Measurements from ENCODE around the gene HCN4.
A peak's percentile ranks its signal among the peaks of the same experiment; 100 is the strongest.

The HCN4 gene

GRCh38 chr15:73389971-73390544 is 21.3 kb upstream of the HCN4 start:
- Histone ChIP-seq H3K9ac (ENCODE audit: low read length) (no peak overlapping the region), H3K9me3 (ENCODE audit: control insufficient read depth, low read length) (no peaks in the 10 kb centered on the region)

GRCh38 chr15:73389539-73389938 is 20.8 kb upstream of the HCN4 start:
- DNase-seq (ENCODE audit: low read depth) = no peak
- H3K27me3 ChIP-seq (replicated peaks; ENCODE audit: control insufficient read depth, insufficient read depth, low read length) = peaks cover 15% of the 10 kb centered on the region
- no peak overlapping the region for H3K4me3 ChIP-seq (ENCODE audit: low read length)
- peaks cover 8% of the 10 kb centered on the region for H3K4me1 ChIP-seq (ENCODE audit: control insufficient read depth, insufficient read depth, low read length)
- no peaks in the 10 kb centered on the region for H3K36me3 ChIP-seq (ENCODE audit: control insufficient read depth, insufficient read depth, low read length, severe bottlenecking)
- no peaks in the 10 kb centered on the region for H3K9me3 ChIP-seq (ENCODE audit: control insufficient read depth, low read length)
- H3K9ac ChIP-seq (ENCODE audit: low read length) = no peak overlapping the region

More at GRCh38 chr15:73389971-73390544, 21.3 kb upstream of the HCN4 start:
- Histone ChIP-seq H3K27me3 (replicated peaks; ENCODE audit: control insufficient read depth, insufficient read depth, low read length) (peaks cover 21% of the 10 kb centered on the region), H3K36me3 (ENCODE audit: control insufficient read depth, insufficient read depth, low read length, severe bottlenecking) (no peaks in the 10 kb centered on the region), H3K4me1 (ENCODE audit: control insufficient read depth, insufficient read depth, low read length) (peaks cover 8% of the 10 kb centered on the region), H3K4me3 (ENCODE audit: low read length) (no peak overlapping the region)
- no peak for DNase-seq (ENCODE audit: low read depth)

DNA sequence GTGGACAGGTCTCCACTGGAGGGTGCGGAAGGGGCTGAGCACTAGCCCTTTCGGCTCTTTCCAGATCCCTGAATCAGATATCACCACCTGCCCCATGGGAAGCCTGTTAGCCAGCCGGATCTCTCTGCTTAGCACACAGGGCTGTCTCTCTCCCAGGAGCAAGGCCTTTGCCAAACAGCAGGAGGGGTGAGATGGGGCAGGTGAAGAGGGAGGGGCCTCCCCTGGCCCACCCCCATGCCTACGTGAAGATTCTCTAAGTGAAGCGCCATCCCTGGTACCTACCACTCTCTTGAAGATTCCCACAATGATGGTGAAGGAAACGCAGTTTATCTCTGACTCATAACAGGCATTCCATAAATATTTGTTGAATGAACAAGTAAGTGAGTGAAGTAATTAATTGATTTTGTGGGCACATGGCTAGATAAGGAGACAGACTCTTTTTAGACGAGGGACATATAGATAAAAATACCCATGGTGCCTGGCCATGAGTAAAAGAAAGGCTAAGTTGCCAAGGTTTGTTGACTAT is 19.6 kb upstream of the HCN4 start:
- Histone ChIP-seq H3K27me3 (replicated peaks; ENCODE audit: control insufficient read depth, insufficient read depth, low read length) (peaks cover 3% of the 10 kb centered on the region), H3K9ac (ENCODE audit: low read length) (no peak overlapping the region), H3K4me3 (ENCODE audit: low read length) (no peak overlapping the region), H3K4me1 (ENCODE audit: control insufficient read depth, insufficient read depth, low read length) (peaks cover 8% of the 10 kb centered on the region), H3K9me3 (ENCODE audit: control insufficient read depth, low read length) (peaks cover 2% of the 10 kb centered on the region), H3K36me3 (ENCODE audit: control insufficient read depth, insufficient read depth, low read length, severe bottlenecking) (no peaks in the 10 kb centered on the region)
- peak; percentile 31 for DNase-seq (ENCODE audit: low read depth)

- peaks cover 7% of the 10 kb centered on the region for H3K9me3 ChIP-seq (ENCODE audit: control insufficient read depth, low read length)
- H3K36me3 ChIP-seq (ENCODE audit: control insufficient read depth, insufficient read depth, low read length, severe bottlenecking) = no peaks in the 10 kb centered on the region
- H3K4me1 ChIP-seq (ENCODE audit: control insufficient read depth, insufficient read depth, low read length) = peaks cover 8% of the 10 kb centered on the region
- DNase-seq (ENCODE audit: low read depth) = peak; percentile 58
- no peak overlapping the region for H3K4me3 ChIP-seq (ENCODE audit: low read length)
- peaks cover 4% of the 10 kb centered on the region for H3K27me3 ChIP-seq (replicated peaks; ENCODE audit: control insufficient read depth, insufficient read depth, low read length)
- H3K9ac ChIP-seq (ENCODE audit: low read length) = no peak overlapping the region
Measured at GRCh38 chr15:73387507-73388255, 18.9 kb upstream of the HCN4 start.

DNA sequence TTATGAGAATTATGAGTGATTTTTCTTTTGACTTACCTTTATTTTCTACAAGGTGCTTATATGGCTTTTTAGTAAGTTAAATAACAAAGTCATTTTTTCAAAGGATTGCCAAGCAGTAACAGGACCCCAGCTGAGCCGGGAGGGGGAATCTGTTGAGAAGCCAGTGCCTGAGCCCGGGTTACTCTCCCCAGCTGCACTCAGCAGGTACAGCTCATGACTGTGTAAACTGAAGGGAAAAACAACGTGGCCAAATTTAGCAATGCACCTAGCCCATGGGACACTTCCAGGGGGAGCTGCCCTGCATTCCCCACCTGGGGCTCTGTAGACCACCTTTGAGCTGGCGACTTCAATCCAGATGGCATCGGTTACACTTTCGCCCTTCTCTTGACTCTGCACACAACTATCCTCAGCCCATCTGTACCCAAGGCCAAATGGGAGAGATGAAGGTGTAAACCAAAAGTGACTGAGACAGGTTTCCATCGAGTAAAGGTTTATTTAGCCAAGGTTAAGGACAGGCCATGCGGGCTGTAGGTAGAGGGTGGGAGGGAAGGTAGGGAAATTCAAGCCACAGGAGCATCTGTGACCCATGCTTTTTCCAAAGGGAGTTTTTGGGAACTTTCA is 18.2 kb upstream of the HCN4 start:
- Histone ChIP-seq H3K9ac (ENCODE audit: low read length) (no peak overlapping the region), H3K9me3 (ENCODE audit: control insufficient read depth, low read length) (peaks cover 12% of the 10 kb centered on the region), H3K27me3 (replicated peaks; ENCODE audit: control insufficient read depth, insufficient read depth, low read length) (peaks cover 11% of the 10 kb centered on the region), H3K4me3 (ENCODE audit: low read length) (no peak overlapping the region), H3K36me3 (ENCODE audit: control insufficient read depth, insufficient read depth, low read length, severe bottlenecking) (no peaks in the 10 kb centered on the region), H3K4me1 (ENCODE audit: control insufficient read depth, insufficient read depth, low read length) (peaks cover 8% of the 10 kb centered on the region)
- DNase-seq (ENCODE audit: low read depth) = no peak

GRCh38 chr15:73386238-73386637 is 17.5 kb upstream of the HCN4 start:
- Histone ChIP-seq H3K4me1 (ENCODE audit: control insufficient read depth, insufficient read depth, low read length) (peaks cover 8% of the 10 kb centered on the region), H3K27me3 (replicated peaks; ENCODE audit: control insufficient read depth, insufficient read depth, low read length) (peaks cover 19% of the 10 kb centered on the region), H3K4me3 (ENCODE audit: low read length) (no peak overlapping the region), H3K36me3 (ENCODE audit: control insufficient read depth, insufficient read depth, low read length, severe bottlenecking) (no peaks in the 10 kb centered on the region), H3K9ac (ENCODE audit: low read length) (no peak overlapping the region), H3K9me3 (ENCODE audit: control insufficient read depth, low read length) (peaks cover 16% of the 10 kb centered on the region)
- DNase-seq (ENCODE audit: low read depth) = no peak

- no peaks in the 10 kb centered on the region for H3K36me3 ChIP-seq (ENCODE audit: control insufficient read depth, insufficient read depth, low read length, severe bottlenecking)
- no peak for DNase-seq (ENCODE audit: low read depth)
Measured at GRCh38 chr15:73385205-73385604, 16.4 kb upstream of the HCN4 start.

DNA sequence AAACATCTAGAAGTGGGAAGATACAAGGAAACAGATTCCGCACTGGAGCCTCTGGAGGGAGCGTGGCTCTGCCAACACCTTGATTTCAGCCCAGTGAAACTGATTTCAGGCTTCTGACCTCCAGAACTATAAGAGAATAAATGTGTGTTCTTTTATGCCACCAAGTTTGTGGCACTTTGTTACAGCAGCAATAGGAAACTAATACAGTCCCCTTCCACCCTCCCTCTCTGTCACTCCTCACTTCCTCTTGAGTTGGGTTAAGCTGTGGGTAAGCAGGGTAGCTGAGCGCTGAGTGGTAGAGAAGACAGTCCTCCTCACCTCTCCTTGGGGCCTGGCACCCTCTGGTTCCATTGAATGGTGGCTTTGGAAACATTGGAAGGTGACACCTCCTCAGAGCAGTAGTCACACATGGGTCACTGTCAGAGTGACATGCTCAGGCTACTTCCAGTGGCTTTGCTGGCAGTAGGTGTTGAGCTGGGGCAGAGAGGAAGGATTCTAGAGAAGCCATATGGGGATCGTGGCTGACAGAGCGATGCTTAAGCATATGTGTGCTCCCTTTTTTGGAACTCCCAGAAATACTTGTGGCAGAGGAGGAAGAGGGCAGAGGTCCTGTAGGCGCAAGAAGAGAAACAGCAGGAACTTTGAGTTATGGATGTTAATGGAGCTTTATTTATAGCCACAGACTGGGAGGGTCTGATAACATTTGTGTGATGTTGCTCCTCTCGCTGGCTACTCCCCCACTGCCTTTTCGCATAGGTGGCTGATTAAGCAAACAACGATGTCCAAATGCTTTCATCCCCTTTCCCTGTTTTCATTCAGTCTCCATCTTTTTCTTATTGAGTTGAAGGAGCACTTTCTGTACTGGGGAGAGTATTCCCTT is 14.8 kb upstream of the HCN4 start:
- no peak overlapping the region for H3K4me3 ChIP-seq (ENCODE audit: low read length)
- no peak for DNase-seq (ENCODE audit: low read depth)
- H3K9ac ChIP-seq (ENCODE audit: low read length) = no peak overlapping the region
- peaks cover 8% of the 10 kb centered on the region for H3K4me1 ChIP-seq (ENCODE audit: control insufficient read depth, insufficient read depth, low read length)
- H3K9me3 ChIP-seq (ENCODE audit: control insufficient read depth, low read length) = peaks cover 26% of the 10 kb centered on the region
- peaks cover 32% of the 10 kb centered on the region for H3K27me3 ChIP-seq (replicated peaks; ENCODE audit: control insufficient read depth, insufficient read depth, low read length)
- no peaks in the 10 kb centered on the region for H3K36me3 ChIP-seq (ENCODE audit: control insufficient read depth, insufficient read depth, low read length, severe bottlenecking)

More at GRCh38 chr15:73385205-73385604, 16.4 kb upstream of the HCN4 start:
- H3K9me3 ChIP-seq (ENCODE audit: control insufficient read depth, low read length) = peaks cover 26% of the 10 kb centered on the region
- no peak overlapping the region for H3K4me3 ChIP-seq (ENCODE audit: low read length)
- peaks cover 8% of the 10 kb centered on the region for H3K4me1 ChIP-seq (ENCODE audit: control insufficient read depth, insufficient read depth, low read length)
- H3K27me3 ChIP-seq (replicated peaks; ENCODE audit: control insufficient read depth, insufficient read depth, low read length) = peaks cover 26% of the 10 kb centered on the region
- no peak overlapping the region for H3K9ac ChIP-seq (ENCODE audit: low read length)

DNA sequence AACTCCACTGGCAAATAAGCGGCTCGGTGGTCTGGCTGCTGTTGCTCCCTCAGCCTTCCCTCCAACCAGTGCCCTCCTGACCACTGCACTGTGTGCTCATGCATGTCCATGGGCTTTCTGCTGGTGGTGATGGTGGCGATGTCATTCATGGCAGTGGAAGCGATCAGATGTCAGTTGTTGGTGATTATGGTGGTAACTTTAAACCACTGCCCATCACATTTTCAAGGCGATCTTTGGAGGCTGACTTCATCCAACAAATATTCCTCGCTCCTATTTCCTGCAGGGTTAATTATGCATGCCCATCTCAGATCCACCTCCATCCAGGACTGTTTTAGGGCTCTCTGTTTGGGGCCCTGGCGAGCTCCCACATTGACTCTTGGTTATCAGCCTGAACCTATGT is 13.4 kb upstream of the HCN4 start:
- H3K36me3 ChIP-seq (ENCODE audit: control insufficient read depth, insufficient read depth, low read length, severe bottlenecking) = no peaks in the 10 kb centered on the region
- DNase-seq (ENCODE audit: low read depth) = no peak
- peaks cover 26% of the 10 kb centered on the region for H3K9me3 ChIP-seq (ENCODE audit: control insufficient read depth, low read length)
- H3K27me3 ChIP-seq (replicated peaks; ENCODE audit: control insufficient read depth, insufficient read depth, low read length) = peaks cover 32% of the 10 kb centered on the region
- no peaks in the 10 kb centered on the region for H3K4me1 ChIP-seq (ENCODE audit: control insufficient read depth, insufficient read depth, low read length)
- H3K4me3 ChIP-seq (ENCODE audit: low read length) = no peak overlapping the region
- no peak overlapping the region for H3K9ac ChIP-seq (ENCODE audit: low read length)

DNA sequence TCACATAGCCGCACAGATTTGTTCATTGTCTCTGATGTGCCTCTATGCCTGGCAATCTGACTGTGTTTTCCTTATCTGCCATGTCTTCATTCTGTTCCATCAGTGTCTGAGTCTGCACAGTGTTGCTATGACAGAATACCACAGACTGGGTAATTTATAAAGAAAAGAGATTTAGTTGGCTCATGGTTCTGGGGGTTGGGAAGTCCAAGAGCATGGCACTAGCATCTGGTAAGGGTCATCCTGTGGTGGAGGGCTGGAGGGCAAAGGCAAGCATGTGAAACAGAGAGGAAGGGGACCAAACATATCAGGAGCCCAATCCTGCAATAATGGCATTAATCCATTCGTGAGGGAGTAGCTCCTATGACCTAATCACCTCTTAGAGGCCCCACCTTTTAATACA is 11.9 kb upstream of the HCN4 start:
- H3K4me1 ChIP-seq (ENCODE audit: control insufficient read depth, insufficient read depth, low read length) = no peaks in the 10 kb centered on the region
- no peak overlapping the region for H3K4me3 ChIP-seq (ENCODE audit: low read length)
- no peak for DNase-seq (ENCODE audit: low read depth)
- H3K9ac ChIP-seq (ENCODE audit: low read length) = no peak overlapping the region
- H3K27me3 ChIP-seq (replicated peaks; ENCODE audit: control insufficient read depth, insufficient read depth, low read length) = peaks cover 39% of the 10 kb centered on the region
- H3K36me3 ChIP-seq (ENCODE audit: control insufficient read depth, insufficient read depth, low read length, severe bottlenecking) = no peaks in the 10 kb centered on the region
- H3K9me3 ChIP-seq (ENCODE audit: control insufficient read depth, low read length) = peaks cover 26% of the 10 kb centered on the region

DNA sequence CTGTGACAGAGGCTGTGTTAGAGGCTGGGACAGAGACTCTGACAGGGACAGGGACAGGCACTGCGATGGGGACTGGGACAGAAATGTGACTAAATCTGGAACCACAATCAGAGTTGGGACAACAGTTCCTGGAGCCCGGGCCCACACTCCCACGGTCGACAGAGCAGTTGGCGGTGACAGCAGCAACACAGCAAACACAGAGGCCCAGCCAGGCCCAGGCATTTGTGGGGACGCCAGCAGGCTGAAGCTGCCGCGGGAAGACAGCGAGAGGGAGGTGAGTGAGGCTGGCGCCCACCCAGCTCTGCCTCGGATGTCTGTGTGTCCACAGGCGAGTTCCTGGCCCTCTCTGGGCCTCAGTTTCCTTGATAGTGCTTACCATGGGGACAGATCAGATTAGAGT is 9.3 kb upstream of the HCN4 start:
- H3K9ac ChIP-seq (ENCODE audit: low read length) = no peak overlapping the region

More for the DNA sequence above, 9.3 kb upstream of the HCN4 start:
- DNase-seq (ENCODE audit: low read depth) = no peak
- no peak overlapping the region for H3K4me3 ChIP-seq (ENCODE audit: low read length)
- peaks cover 56% of the 10 kb centered on the region for H3K27me3 ChIP-seq (replicated peaks; ENCODE audit: control insufficient read depth, insufficient read depth, low read length)
- H3K9me3 ChIP-seq (ENCODE audit: control insufficient read depth, low read length) = peaks cover 22% of the 10 kb centered on the region
- no peaks in the 10 kb centered on the region for H3K4me1 ChIP-seq (ENCODE audit: control insufficient read depth, insufficient read depth, low read length)
- H3K36me3 ChIP-seq (ENCODE audit: control insufficient read depth, insufficient read depth, low read length, severe bottlenecking) = no peaks in the 10 kb centered on the region
